Measurements from ENCODE around the gene RABEPK. TPM values are rescaled to one million over a fixed set of nuclear protein-coding genes. Genes with fewer than 3 reads are reported as not detected.

The RABEPK gene
- total RNA-seq, 5 donors from 2014 or later (not counting 1 experiment from before 2014, with no cell fraction given) = 12.0 to 16.3 (median 15.6) TPM

DNA sequence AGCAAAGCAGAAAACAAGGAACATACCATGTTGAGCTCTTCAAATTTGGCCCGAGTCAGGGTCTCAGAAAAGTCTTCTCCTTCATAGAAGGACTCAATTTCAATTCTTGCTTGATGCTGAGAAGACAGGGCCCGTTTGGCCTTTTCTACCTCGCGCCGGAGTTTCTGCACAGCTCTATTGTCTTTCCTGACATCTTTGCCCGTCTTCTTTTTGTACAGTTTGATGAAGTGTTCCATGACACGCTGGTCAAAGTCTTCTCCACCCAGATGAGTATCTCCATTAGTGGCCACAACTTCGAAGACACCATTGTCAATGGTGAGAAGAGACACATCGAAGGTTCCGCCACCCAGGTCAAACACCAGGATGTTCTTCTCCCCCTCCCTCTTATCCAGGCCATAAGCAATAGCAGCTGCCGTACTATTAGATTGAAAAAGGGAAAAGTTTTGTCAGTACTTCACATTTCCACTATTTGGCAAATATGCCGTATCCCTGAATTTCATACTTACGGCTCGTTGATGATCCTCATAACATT lies 38.6 kb downstream of the RABEPK start:
- H3K27me3 ChIP-seq (replicated peaks in 1 of 2; ENCODE audit: control insufficient read depth in 2 of 2, extremely low read depth in 1 of 2, insufficient read depth in 2 of 2, low read length in 1 of 2) = no peaks in the 10 kb centered on the region
- WGBS (ENCODE audit: insufficient coverage) = 76% methylated on average over 5 of the region's 14 CpGs
- H3K27ac ChIP-seq (ENCODE audit: low read length) = no peak overlapping the region
- peak overlapping the region; percentile 36 to 83 for H3K27ac Mint-ChIP-seq
- H3K9me3 Mint-ChIP-seq = no peaks in the 10 kb centered on the region
- peak overlapping the region; percentile 92 to 100 (median 99) for H3K4me3 Mint-ChIP-seq
- peaks cover 4 to 49% of the 10 kb centered on the region in 2 donors for H3K36me3 ChIP-seq (ENCODE audit: control insufficient read depth in 2 of 2, extremely low read depth in 1 of 2, insufficient read depth in 1 of 2, low read length in 1 of 2)
- ATAC-seq (replicated peaks in 1 of 4) (no peak), DNase-seq (no peak)
- H3K27me3 Mint-ChIP-seq = no peaks in the 10 kb centered on the region
- peaks cover 56 to 69% (median 59%) of the 10 kb centered on the region in 3 donors for H3K4me1 Mint-ChIP-seq
- peaks cover 43% of the 10 kb centered on the region for H3K36me3 Mint-ChIP-seq
- peak overlapping the region in 1 of 2 donors; percentile 0 for H3K4me3 ChIP-seq (ENCODE audit: control insufficient read depth in 1 of 2, extremely low read depth in 1 of 2, low read length in 1 of 2)
- H3K9me3 ChIP-seq = no peaks in the 10 kb centered on the region
- CTCF ChIA-PET = interaction anchor here in 1 of 2 donors (1.0 to 1.2 kb wide), 2 partner anchors 16 to 23 kb away, joined by 3 read pairs; partner anchors contain the start of gene GAPVD1
- POLR2A ChIA-PET = interaction anchor here in 1 of 2 donors (0.6 to 0.9 kb wide), 2 partner anchors 9 to 28 kb away, joined by 3 read pairs; no protein-coding TSS in a partner anchor
- peaks cover 25 to 32% of the 10 kb centered on the region in 2 experiments for H3K4me1 ChIP-seq (ENCODE audit: control insufficient read depth in 1 of 2, extremely low read depth in 1 of 2, insufficient read depth in 2 of 2, low read length in 2 of 2)

DNA sequence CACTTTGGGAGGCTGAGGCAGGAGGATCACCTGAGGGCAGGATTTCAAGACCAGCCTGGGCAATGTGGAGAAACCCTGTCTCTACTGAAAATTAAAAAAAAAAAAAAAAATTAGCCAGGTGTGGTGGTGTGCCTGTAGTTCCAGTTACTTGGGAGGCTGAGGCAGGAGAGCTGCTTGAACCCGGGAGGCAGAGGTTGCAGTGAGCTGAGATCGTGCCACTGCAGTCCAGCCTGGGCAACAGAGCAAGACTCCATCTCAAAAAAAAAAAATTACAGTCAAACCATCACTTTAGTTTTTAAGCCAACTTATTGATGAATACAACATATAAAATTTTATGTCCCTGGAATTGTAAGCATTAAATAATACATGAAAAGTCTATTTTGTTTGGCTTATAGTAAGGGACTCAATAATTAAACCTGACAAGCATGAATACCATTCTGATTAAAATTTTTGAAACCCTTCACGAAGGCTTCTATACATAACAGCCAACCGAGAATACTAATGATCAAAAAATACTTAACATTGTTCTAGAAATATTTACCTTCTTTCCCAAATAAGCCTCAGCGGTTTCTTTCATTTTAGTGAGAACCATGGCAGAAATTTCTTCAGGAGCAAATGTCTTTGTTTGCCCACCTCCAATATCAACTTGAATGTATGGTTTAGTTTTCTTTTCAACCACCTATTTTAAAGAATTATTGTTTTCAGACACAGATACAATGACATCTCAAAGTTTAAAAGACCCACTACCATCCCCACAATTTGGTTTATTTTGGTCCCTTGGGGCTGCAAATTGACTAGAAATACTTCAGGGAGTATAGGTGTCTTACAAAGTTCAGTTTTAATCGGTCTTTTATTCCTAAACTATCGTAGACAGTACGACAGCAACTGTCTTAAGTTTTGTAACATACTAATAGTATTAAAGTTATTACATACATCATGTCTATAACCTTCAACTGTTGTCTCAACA lies 39.6 kb downstream of the RABEPK start:
- no CpG with 5 or more reads among the region's 8 CpGs for WGBS (ENCODE audit: insufficient coverage)
- no peaks in the 10 kb centered on the region for H3K9me3 ChIP-seq
- peaks cover 41% of the 10 kb centered on the region for H3K36me3 Mint-ChIP-seq
- H3K27me3 ChIP-seq (replicated peaks in 1 of 2; ENCODE audit: control insufficient read depth in 2 of 2, extremely low read depth in 1 of 2, insufficient read depth in 2 of 2, low read length in 1 of 2) = no peaks in the 10 kb centered on the region
- peaks cover 56 to 65% (median 59%) of the 10 kb centered on the region in 3 donors for H3K4me1 Mint-ChIP-seq
- H3K27ac Mint-ChIP-seq = peak overlapping the region; percentile 98 to 99
- peak overlapping the region; percentile 93 for H3K27ac ChIP-seq (ENCODE audit: low read length)
- H3K9me3 Mint-ChIP-seq = no peaks in the 10 kb centered on the region
- H3K4me3 ChIP-seq (ENCODE audit: control insufficient read depth in 1 of 2, extremely low read depth in 1 of 2, low read length in 1 of 2) = peak overlapping the region; percentile 83 to 99
- H3K4me1 ChIP-seq (ENCODE audit: control insufficient read depth in 1 of 2, extremely low read depth in 1 of 2, insufficient read depth in 2 of 2, low read length in 2 of 2) = peaks cover 25 to 32% of the 10 kb centered on the region in 2 experiments
- no peaks in the 10 kb centered on the region for H3K27me3 Mint-ChIP-seq
- DNase-seq (no peak), ATAC-seq (replicated peaks in 1 of 4) (no peak)
- ChIA-PET POLR2A (interaction anchor here (0.5 to 0.7 kb wide), 5 partner anchors 12 to 299 kb away, joined by 3 to 11 read pairs (median 5); partner anchors contain the start of gene GOLGA1 (in 1 of the 2)), CTCF (interaction anchor here in 1 of 2 donors (0.6 kb wide), 1 partner anchor 23 kb away, joined by 3 read pairs; no protein-coding TSS in a partner anchor)
- H3K36me3 ChIP-seq (ENCODE audit: control insufficient read depth in 2 of 2, extremely low read depth in 1 of 2, insufficient read depth in 1 of 2, low read length in 1 of 2) = peaks cover 4 to 45% of the 10 kb centered on the region in 2 donors
- peak overlapping the region; percentile 92 to 100 (median 99) for H3K4me3 Mint-ChIP-seq

DNA sequence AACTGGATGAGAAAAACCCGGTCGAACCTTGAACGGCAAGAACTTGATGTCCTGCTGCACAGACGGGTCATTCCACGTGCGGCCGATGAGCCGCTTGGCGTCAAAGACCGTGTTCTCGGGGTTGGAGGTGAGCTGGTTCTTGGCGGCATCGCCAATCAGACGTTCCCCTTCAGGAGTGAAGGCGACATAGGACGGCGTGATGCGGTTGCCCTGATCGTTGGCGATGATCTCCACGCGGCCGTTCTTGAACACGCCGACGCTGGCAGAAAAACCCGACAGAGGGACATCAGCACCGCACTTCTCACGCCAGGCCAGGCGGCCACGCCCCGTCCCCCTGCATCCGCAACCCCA lies 40.3 kb downstream of the RABEPK start:
- peak overlapping the region; percentile 83 to 99 for H3K4me3 ChIP-seq (ENCODE audit: control insufficient read depth in 1 of 2, extremely low read depth in 1 of 2, low read length in 1 of 2)
- H3K27ac Mint-ChIP-seq = peak overlapping the region; percentile 98 to 99
- CTCF ChIA-PET = interaction anchor here in 1 of 2 donors (1.1 to 1.3 kb wide), 3 partner anchors 21 to 121 kb away, joined by 3 to 7 read pairs (median 5); partner anchors contain the start of gene GAPVD1

DNA sequence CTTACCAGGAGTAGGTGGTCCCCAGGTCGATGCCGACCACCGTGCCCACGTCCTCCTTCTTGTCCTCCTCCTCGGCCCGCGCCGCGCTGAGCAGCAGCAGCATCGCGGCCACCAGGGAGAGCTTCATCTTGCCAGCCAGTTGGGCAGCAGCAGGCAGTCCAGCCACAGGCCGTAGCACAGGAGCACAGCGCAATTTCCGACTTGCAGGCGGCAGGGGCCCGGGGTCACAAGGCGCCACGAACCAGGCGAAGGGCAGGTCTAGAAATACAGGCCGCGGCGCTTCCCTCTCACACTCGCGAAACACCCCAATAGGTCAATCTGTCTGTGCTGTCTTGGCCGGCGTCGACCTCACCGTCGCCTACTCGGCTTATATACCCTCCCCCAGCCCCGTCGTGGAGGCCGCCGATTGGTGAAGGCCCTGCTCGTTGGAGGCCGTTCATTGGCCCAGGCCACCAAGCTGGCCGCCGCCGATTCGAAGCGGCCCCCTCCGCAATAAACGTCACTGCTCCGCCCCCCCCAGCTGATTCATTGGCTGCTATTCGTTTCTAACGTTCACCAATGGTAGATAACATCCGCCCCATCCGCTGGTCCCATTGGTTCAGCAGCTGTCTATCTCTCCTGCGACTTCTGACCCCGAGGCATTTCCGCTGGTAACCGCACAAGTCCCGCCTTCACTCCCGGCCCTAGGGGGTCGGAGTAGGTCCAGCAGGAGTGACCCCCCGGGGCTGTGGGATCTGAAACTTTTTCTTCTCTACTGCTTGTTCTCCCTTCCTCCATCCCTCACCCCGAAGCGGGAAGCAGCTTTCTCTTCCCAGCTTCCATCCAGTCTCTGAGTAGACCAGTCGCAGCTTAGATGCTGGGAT lies 40.9 kb downstream of the RABEPK start, which contains the start of gene HSPA5:
Gene HSPA5, minus strand, starts transcription at position 344 of the 863 bp plus-strand sequence. Its CDS starts 217 bp downstream, at position 127.
- Mint-ChIP-seq H3K27me3 (no peaks in the 10 kb centered on the region), H3K9me3 (no peaks in the 10 kb centered on the region), H3K36me3 (peaks cover 31% of the 10 kb centered on the region), H3K4me3 (peak within 1 kb of the TSS; percentile 92 to 100 (median 99)), H3K4me1 (peaks cover 44 to 52% (median 47%) of the 10 kb centered on the region in 3 donors), H3K27ac (peak within 1 kb of the TSS; percentile 98 to 99)
- peak within 1 kb of the TSS; percentile 93 for H3K27ac ChIP-seq (ENCODE audit: low read length)
- H3K36me3 ChIP-seq (ENCODE audit: control insufficient read depth in 2 of 2, extremely low read depth in 1 of 2, insufficient read depth in 1 of 2, low read length in 1 of 2) = peaks cover 4 to 32% of the 10 kb centered on the region in 2 donors
- ChIA-PET CTCF (interaction anchor here (0.6 to 1.3 kb wide), 7 partner anchors 20 to 130 kb away, joined by 3 to 7 read pairs (median 3); partner anchors contain the start of genes GAPVD1 (in 1 of the 2) and RABEPK (in 1 of the 2)), POLR2A (interaction anchor here (0.6 to 1.7 kb wide), 18 partner anchors 15 to 1482 kb away, joined by 3 to 13 read pairs (median 5); partner anchors contain the start of gene GAPVD1 (in 2 of the 2))
- H3K9me3 ChIP-seq = no peaks in the 10 kb centered on the region
- no peaks in the 10 kb centered on the region for H3K27me3 ChIP-seq (replicated peaks in 1 of 2; ENCODE audit: control insufficient read depth in 2 of 2, extremely low read depth in 1 of 2, insufficient read depth in 2 of 2, low read length in 1 of 2)
- peaks cover 21 to 29% of the 10 kb centered on the region in 2 experiments for H3K4me1 ChIP-seq (ENCODE audit: control insufficient read depth in 1 of 2, extremely low read depth in 1 of 2, insufficient read depth in 2 of 2, low read length in 2 of 2)
- DNase-seq (peak; percentile 97 to 100 (median 99)), ATAC-seq (replicated peaks in 1 of 4) (peak; percentile 91 to 94 (median 92))
- WGBS (ENCODE audit: insufficient coverage) = 0% methylated on average over 56 of the region's 59 CpGs
- peak within 1 kb of the TSS; percentile 83 to 99 for H3K4me3 ChIP-seq (ENCODE audit: control insufficient read depth in 1 of 2, extremely low read depth in 1 of 2, low read length in 1 of 2)

More for the DNA sequence above, 40.3 kb downstream of the RABEPK start:
- Mint-ChIP-seq H3K36me3 (peaks cover 34% of the 10 kb centered on the region), H3K9me3 (no peaks in the 10 kb centered on the region), H3K4me1 (peaks cover 50 to 58% (median 53%) of the 10 kb centered on the region in 3 donors), H3K4me3 (peak overlapping the region; percentile 92 to 100 (median 99)), H3K27me3 (no peaks in the 10 kb centered on the region)
- WGBS (ENCODE audit: insufficient coverage) = under 1% methylated on average over 30 of the region's 33 CpGs
- POLR2A ChIA-PET = interaction anchor here (0.5 to 1.3 kb wide), 6 partner anchors 21 to 102 kb away, joined by 3 to 5 read pairs (median 4); partner anchors contain the start of gene GAPVD1 (in 1 of the 2)
- no peaks in the 10 kb centered on the region for H3K9me3 ChIP-seq
- ATAC-seq (replicated peaks in 1 of 4) = peak in 3 of 4 experiments; percentile 3 to 11 (median 11)
- peak in 26 of 35 experiments; percentile 7 to 56 (median 21) for DNase-seq
- H3K27me3 ChIP-seq (replicated peaks in 1 of 2; ENCODE audit: control insufficient read depth in 2 of 2, extremely low read depth in 1 of 2, insufficient read depth in 2 of 2, low read length in 1 of 2) = no peaks in the 10 kb centered on the region
- peaks cover 24 to 29% of the 10 kb centered on the region in 2 experiments for H3K4me1 ChIP-seq (ENCODE audit: control insufficient read depth in 1 of 2, extremely low read depth in 1 of 2, insufficient read depth in 2 of 2, low read length in 2 of 2)
- H3K27ac ChIP-seq (ENCODE audit: low read length) = peak overlapping the region; percentile 93
- H3K36me3 ChIP-seq (ENCODE audit: control insufficient read depth in 2 of 2, extremely low read depth in 1 of 2, insufficient read depth in 1 of 2, low read length in 1 of 2) = peaks cover 4 to 38% of the 10 kb centered on the region in 2 donors

All from T-cell (primary cell).